Effector memory CD4-positive, alpha-beta T cell (primary cell): ENCODE measurements around the gene SLAMF8.

Experiments used
- DNase-seq, 3 donors: peaks; one replicate each; pipeline ENCODE4 v3.0.0-alpha.2; 2020
- H3K27ac ChIP-seq: 2 replicates; pipeline ENCODE4 v1.7.0; 2013; ENCODE audit warnings: mild to moderate bottlenecking, low read length, moderate library complexity; ENCODE audit not compliant: insufficient read depth, poor library complexity, severe bottlenecking
- H3K27me3 ChIP-seq: replicated peaks from 2 replicates; pipeline ENCODE4 v1.7.0; 2013; ENCODE audit warnings: mild to moderate bottlenecking, low read length; ENCODE audit not compliant: insufficient read depth, control insufficient read depth, poor library complexity, severe bottlenecking
- H3K36me3 ChIP-seq: 2 replicates; pipeline ENCODE4 v1.7.0; 2013; ENCODE audit warnings: mild to moderate bottlenecking, low read length, moderate library complexity; ENCODE audit not compliant: control insufficient read depth, insufficient read depth
- H3K4me1 ChIP-seq: 2 replicates; pipeline ENCODE4 v1.7.0; 2013; ENCODE audit warnings: low read length, mild to moderate bottlenecking; ENCODE audit not compliant: control insufficient read depth, insufficient read depth, poor library complexity, severe bottlenecking
- H3K4me3 ChIP-seq: 2 replicates; pipeline ENCODE4 v1.7.0; 2013; ENCODE audit warnings: low read length, low read depth, mild to moderate bottlenecking; ENCODE audit not compliant: insufficient read depth, poor library complexity, severe bottlenecking
- H3K9me3 ChIP-seq: 2 replicates; pipeline ENCODE4 v1.7.0; 2013; ENCODE audit warnings: mild to moderate bottlenecking, low read length, moderate library complexity; ENCODE audit not compliant: control insufficient read depth

The SLAMF8 gene

DNA sequence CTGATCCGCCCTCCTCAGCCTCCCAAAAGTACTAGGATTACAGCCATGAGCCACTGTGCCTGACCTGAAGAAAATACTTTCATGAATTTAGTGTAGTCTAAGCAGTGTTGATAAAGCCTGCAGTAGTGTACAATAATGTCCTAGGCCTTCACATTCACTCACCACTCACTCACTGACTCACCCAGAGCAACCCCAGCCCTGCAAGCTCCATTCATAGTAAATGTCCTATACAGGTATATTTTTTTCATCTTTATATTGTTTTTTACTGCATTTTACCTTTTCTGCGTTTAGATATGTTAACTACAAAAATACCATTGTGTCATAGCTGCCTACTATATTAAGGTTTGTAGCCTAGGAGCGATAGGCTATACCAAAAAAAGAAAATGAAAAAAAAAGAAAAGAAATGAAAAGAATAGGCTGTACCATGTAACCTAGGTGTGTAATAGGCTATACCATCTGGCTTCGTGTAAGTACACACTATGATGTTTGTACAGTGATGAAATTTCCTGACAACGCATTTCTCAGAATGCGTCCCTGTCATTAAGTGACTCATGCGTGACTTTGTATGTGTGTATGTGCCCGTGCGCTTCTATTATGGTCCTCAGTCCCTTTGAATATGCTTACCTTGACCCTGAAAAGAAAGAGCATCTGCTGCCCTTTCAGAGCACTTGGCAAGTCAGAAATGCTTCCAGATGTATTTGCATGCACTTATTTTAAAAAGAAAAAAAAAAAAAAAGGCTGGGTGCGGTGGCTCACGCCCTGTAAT, 9.2 kb upstream of the SLAMF8 start:
- H3K4me3 ChIP-seq: no peak overlapping the region
- no peaks in the 10 kb centered on the region for H3K9me3 ChIP-seq
- H3K27ac ChIP-seq: no peak overlapping the region
- no peaks in the 10 kb centered on the region for H3K27me3 ChIP-seq
- no peaks in the 10 kb centered on the region for H3K4me1 ChIP-seq
- no peaks in the 10 kb centered on the region for H3K36me3 ChIP-seq
- DNase-seq: no peak

DNA sequence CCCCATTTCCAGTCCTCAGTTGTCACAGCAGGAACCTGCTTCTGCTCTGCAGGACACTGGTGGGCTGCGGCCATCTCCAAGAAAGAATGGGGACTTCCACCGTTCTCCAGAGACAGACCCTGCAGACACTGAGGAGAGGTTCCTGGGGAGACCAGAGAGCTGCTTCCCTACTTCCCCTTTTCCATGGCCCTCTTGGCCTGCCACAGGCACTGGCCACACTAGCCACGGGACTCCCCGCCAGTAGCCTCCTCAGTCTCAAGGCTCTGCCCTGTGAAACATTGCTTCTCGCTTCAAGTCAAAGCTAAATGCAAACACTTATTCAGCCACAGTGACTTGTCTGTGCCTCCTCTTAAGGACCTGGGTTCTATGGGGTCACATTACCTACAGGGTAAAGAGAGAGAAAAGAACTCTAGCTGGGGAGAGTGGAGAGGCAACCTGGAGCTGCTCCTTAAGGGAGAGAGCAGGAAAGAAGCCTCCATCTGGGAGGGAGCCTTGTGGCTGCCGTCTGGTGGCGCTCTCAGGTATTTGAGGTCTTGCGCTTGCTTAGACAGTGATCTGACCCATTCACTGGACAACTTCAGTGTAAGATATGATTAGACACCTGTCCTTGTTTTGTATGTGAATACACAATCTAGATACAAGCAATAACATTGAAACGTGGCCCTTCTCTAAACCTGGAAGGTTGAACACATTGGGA, 5.4 kb upstream of the SLAMF8 start:
- H3K9me3 ChIP-seq: no peaks in the 10 kb centered on the region
- peak in 1 of 3 donors; percentile 9 for DNase-seq
- H3K27ac ChIP-seq: no peak overlapping the region
- H3K4me3 ChIP-seq: no peak overlapping the region
- peaks cover 6% of the 10 kb centered on the region for H3K4me1 ChIP-seq
- no peaks in the 10 kb centered on the region for H3K27me3 ChIP-seq
- no peaks in the 10 kb centered on the region for H3K36me3 ChIP-seq

DNA sequence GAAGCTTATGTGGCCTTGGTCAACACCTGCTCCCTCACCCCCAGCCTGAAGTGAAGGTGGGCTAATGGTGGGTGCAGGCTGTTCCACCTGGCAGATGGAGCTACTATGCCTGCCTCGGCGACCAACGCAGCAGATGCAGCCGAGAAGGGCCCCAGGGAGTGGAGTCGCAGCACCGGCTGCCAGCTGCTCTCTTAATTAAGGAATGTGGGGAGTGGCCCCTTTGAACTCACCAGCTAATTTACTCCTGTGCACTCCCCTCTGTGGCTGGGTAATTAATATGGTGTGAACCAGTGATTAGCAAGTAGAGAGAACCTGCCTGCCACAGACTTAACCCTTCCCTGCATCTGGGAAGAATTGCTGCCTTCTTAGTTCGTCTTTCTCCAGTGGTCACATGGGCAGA, 3.3 kb upstream of the SLAMF8 start:
- no peak for DNase-seq
- Histone ChIP-seq H3K27me3 (no peaks in the 10 kb centered on the region), H3K4me3 (no peak overlapping the region), H3K36me3 (no peaks in the 10 kb centered on the region), H3K4me1 (peaks cover 12% of the 10 kb centered on the region), H3K27ac (no peak overlapping the region), H3K9me3 (no peaks in the 10 kb centered on the region)

DNA sequence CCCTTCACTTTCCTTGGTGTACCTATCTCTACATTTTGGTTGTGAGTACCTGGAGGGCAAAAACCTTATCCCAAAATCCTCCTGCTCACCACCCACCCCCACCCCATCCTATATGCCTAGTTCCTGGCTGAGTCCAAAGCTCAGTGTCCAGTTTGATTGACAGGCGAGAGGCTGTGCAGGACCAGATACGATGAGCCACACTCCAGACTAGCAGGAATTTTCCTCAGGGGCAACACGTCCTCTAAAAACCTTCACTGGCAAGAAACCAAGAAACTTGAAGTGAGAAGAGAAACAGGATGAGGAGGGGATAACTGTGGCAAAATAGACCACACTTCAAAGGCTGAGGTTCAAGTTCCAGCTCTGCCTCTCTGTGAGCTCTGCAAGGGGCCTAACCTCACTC, 1.1 kb upstream of the SLAMF8 start:
- Histone ChIP-seq H3K36me3 (no peaks in the 10 kb centered on the region), H3K27me3 (no peaks in the 10 kb centered on the region), H3K27ac (no peak overlapping the region), H3K4me1 (peaks cover 12% of the 10 kb centered on the region), H3K4me3 (no peak overlapping the region), H3K9me3 (no peaks in the 10 kb centered on the region)
- DNase-seq: no peak

GRCh38 chr1:159827102-159827490, 423 bp downstream of the SLAMF8 start:
- Histone ChIP-seq H3K27ac (no peak overlapping the region), H3K4me1 (peaks cover 12% of the 10 kb centered on the region), H3K9me3 (no peaks in the 10 kb centered on the region), H3K4me3 (no peak overlapping the region), H3K27me3 (no peaks in the 10 kb centered on the region), H3K36me3 (no peaks in the 10 kb centered on the region)
- no peak for DNase-seq

GRCh38 chr1:159827549-159827948, 876 bp downstream of the SLAMF8 start:
- DNase-seq: no peak
- no peaks in the 10 kb centered on the region for H3K36me3 ChIP-seq
- H3K27me3 ChIP-seq: no peaks in the 10 kb centered on the region
- no peak overlapping the region for H3K4me3 ChIP-seq
- H3K4me1 ChIP-seq: peaks cover 12% of the 10 kb centered on the region
- no peaks in the 10 kb centered on the region for H3K9me3 ChIP-seq
- no peak overlapping the region for H3K27ac ChIP-seq

- no peak for DNase-seq
- no peaks in the 10 kb centered on the region for H3K36me3 ChIP-seq
- H3K4me3 ChIP-seq: no peak overlapping the region
- no peaks in the 10 kb centered on the region for H3K27me3 ChIP-seq
- no peak overlapping the region for H3K27ac ChIP-seq
- H3K9me3 ChIP-seq: no peaks in the 10 kb centered on the region
- H3K4me1 ChIP-seq: peaks cover 12% of the 10 kb centered on the region
These were observed 1.5 kb downstream of the SLAMF8 start for GRCh38 chr1:159828176-159828575.

DNA sequence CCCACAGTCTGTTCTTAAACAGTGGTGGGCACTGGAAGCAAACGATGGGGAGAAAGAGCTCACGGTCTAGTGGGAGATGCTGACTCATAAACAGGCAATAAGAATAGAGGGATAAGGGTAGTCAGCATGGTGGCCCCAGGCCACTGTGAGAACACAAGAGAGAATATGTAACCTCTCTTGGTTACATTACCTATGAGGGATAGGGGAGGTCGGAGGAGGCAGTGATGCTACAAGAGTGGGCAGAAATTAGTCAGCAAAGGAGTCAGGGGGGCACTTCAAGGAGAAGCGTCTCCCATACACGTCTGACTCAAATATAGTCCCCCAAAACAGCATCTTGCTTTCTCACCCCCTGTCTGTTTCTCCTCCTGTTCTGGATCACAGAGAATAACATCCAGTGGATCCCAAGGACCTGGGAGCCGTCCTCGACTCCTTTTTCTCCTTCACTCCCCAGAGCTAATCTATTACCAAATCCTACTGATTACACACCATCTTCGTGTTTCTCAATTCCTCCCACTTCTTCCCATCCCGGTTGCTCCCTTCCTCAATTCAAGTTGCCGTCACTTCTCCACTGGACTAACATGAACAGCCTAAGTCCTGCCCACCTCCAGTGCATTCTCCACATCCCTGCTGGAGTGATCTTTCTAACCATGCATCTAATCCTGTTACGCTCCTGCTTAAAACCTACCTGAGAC, 2.1 kb downstream of the SLAMF8 start:
- Histone ChIP-seq H3K36me3 (no peaks in the 10 kb centered on the region), H3K4me3 (no peak overlapping the region), H3K27me3 (no peaks in the 10 kb centered on the region), H3K4me1 (peaks cover 12% of the 10 kb centered on the region), H3K9me3 (no peaks in the 10 kb centered on the region), H3K27ac (no peak overlapping the region)
- no peak for DNase-seq

- Histone ChIP-seq H3K4me3 (no peak overlapping the region), H3K9me3 (no peaks in the 10 kb centered on the region), H3K27ac (no peak overlapping the region), H3K27me3 (no peaks in the 10 kb centered on the region), H3K36me3 (no peaks in the 10 kb centered on the region), H3K4me1 (peaks cover 12% of the 10 kb centered on the region)
- no peak for DNase-seq
These were observed 2.6 kb downstream of the SLAMF8 start for GRCh38 chr1:159829273-159829634.
